ENCODE results near the gene CDK18.

DNA sequence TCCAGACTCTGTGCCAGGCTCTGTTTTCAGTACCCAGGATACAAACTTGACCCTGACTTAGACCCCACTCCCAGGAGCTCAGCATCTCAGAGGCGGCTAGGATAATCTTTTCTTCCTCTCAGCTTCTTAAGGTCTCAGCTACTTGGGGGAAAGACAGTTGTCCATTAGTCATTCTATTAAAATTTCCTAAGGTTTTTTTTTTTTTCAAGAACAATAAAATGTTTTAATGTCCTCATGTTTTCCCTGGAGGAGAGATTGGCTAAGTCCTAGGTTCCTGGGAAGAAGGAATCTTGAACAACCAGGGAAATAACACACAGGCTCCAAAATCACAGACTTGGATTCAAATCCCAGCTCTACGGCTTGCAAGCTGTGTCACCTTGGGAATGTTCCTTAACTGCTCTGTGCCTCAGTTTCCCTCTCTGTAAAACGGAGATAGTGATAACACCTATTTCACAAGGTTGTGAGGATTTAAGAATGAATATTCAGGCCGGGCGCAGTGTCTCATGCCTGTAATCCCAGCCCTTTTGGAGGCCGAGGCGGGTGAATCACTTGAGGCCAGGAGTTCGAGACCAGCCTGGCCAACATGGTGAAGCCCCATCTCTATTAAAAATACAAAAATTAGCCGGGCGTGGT, 33.0 kb downstream of the CDK18 start:
- TF ChIP-seq EZH2 (IDR thresholded peaks at IDR 0.05) (no peak), FOXP2 (optimal IDR thresholded peaks at IDR 0.05; ENCODE audit: control extremely low read depth, extremely low read length, insufficient read depth) (no peak), POLR2AphosphoS5 (IDR thresholded peaks at IDR 0.05; ENCODE audit: borderline replicate concordance, low read depth, low read length) (no peak)
